Thyroid gland (tissue), 4 donors: Measurements from ENCODE around the gene NEU3. TPM values are rescaled to one million over a fixed set of nuclear protein-coding genes. Genes with fewer than 3 reads are reported as not detected.

ENCODE experiments used
- DNase-seq, 2 donors: peaks; one replicate each; pipeline ENCODE4 v3.0.0-alpha.2; 2019
- H3K27ac ChIP-seq, 3 donors: fragments of 200-600 bp; sonication (generic); 1 replicate in 2 of 3; 2 replicates in 1 of 3; pipeline ENCODE4 v1.5.1; 2016 to 2019; ENCODE audit warnings: mild to moderate bottlenecking in 1 of 3, moderate library complexity in 1 of 3
- H3K27me3 ChIP-seq: fragments of 200-600 bp; sonication (generic); one replicate; pipeline ENCODE4 v1.5.1; 2019
- H3K36me3 ChIP-seq, 2 donors: fragments of 200-600 bp; sonication (generic); one replicate each; pipeline ENCODE4 v1.5.1; 2016 to 2019
- H3K4me1 ChIP-seq, 2 donors: fragments of 200-600 bp; sonication (generic); one replicate each; pipeline ENCODE4 v1.5.1; 2017 to 2019
- H3K4me3 ChIP-seq, 3 donors: fragments of 200-600 bp; sonication (generic); replicated peaks in 1 of 3; 1 replicate in 2 of 3; 2 replicates in 1 of 3; pipeline ENCODE4 v1.5.1; 2016; ENCODE audit warnings: mild to moderate bottlenecking in 1 of 3
- H3K9me3 ChIP-seq: fragments of 200-600 bp; sonication (generic); one replicate; pipeline ENCODE4 v1.5.1; 2017
- CTCF ChIP-seq, 6 experiments: fragments of 200-600 bp in 3 of 6; fragments of 450-650 bp in 3 of 6; sonication (generic) in 3 of 6; IDR thresholded peaks; one replicate each; pipeline ENCODE4 v1.5.1; 2016 to 2019; ENCODE audit warnings: antibody characterized with exemption in 6 of 6, mild to moderate bottlenecking in 2 of 6, inconsistent platforms in 1 of 6, moderate library complexity in 1 of 6
- POLR2A ChIP-seq, 2 donors: fragments of 450-650 bp; IDR thresholded peaks; one replicate each; pipeline ENCODE4 v1.6.1; 2017; ENCODE audit warnings: antibody characterized with exemption in 2 of 2, mild to moderate bottlenecking in 2 of 2, moderate library complexity in 1 of 2
- WGBS, 2 donors: methylation state at CpG; one replicate each; pipeline ENCODE4 v1.1.5; 2017; 5-methylcytosine and 5-hydroxymethylcytosine counted together
- intact Hi-C: fragments of 100-400 bp; cut with DNase I; formaldehyde crosslinking; loops from one replicate; pipeline ENCODE4 v1.15.1; 2023
- total RNA-seq, 4 donors: library from RNA; depleted of rRNA; stranded (reverse); fragments of >200 nt; gene quantifications; one replicate each; pipeline ENCODE4 v1.2.3, GENCODE V29; 2016

The NEU3 gene
- total RNA-seq, 4 donors from 2014 or later: 8.1 to 13.0 (median 9.2) TPM

DNA sequence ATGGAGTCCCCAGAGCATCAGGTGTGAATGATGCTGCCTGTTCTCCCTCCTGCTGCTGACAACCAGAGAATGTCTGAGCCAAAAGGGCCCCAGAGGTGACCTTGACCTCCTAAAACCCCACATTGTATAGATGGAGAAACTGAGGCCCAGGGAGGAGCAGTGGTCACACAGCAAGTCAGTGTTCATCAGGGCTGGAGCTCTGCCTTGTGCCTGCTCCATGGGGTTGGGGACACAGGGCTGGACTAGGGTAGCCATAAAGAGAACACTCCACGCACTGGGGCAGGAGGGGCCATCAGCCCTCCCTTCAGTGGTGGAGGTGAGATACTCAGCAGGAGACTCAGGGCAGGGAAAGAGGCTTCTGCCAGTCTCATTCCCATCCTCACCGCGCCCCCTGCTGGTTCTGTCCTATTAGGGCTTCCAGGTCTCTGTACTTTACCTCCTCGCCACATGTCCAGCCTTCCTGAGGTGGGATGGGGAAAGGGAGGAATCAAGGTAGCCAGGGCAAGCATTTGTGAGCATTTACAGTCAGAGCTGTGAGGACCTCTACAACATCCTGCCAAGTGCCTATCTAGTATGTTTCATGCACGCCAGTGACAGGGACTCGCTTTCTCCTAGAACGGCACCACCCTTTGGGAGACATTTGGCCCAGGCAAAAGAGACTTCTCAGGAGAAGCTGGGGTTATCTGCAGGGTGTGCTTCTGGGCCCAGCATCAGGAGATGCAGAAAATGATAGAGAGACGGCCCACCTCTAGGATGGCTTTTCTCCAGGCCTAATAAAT lies 43.2 kb downstream of the NEU3 start:
- Histone ChIP-seq H3K36me3 (no peaks in the 10 kb centered on the region), H3K27ac (no peak overlapping the region), H3K4me1 (no peaks in the 10 kb centered on the region), H3K4me3 (no peak overlapping the region), H3K27me3 (no peaks in the 10 kb centered on the region), H3K9me3 (no peaks in the 10 kb centered on the region)
- intact Hi-C loops: loop anchor here (2.0 kb wide), 1 partner anchor 103 kb away; no protein-coding TSS in a partner anchor
- peak; percentile 20 to 61 (median 40) for TF ChIP-seq CTCF (IDR thresholded peaks at IDR 0.05)
- TF ChIP-seq POLR2A (IDR thresholded peaks at IDR 0.05): no peak
- peak; percentile 64 to 75 for DNase-seq
- 66% methylated on average over 8 of the region's 8 CpGs for WGBS, 2 donors

GRCh38 chr11:75032550-75032935 lies 43.8 kb downstream of the NEU3 start:
- no peaks in the 10 kb centered on the region for H3K27me3 ChIP-seq
- WGBS, 2 donors: 85 to 90% methylated on average over 3 of the region's 3 CpGs
- no peaks in the 10 kb centered on the region for H3K9me3 ChIP-seq
- intact Hi-C loops: loop anchor here (2.0 kb wide), 1 partner anchor 104 kb away; no protein-coding TSS in a partner anchor
- H3K27ac ChIP-seq: no peak overlapping the region
- no peaks in the 10 kb centered on the region for H3K36me3 ChIP-seq
- DNase-seq: no peak
- H3K4me3 ChIP-seq: no peak overlapping the region
- TF ChIP-seq CTCF (IDR thresholded peaks at IDR 0.05) (no peak), POLR2A (IDR thresholded peaks at IDR 0.05) (no peak)
- H3K4me1 ChIP-seq: no peaks in the 10 kb centered on the region

- no peaks in the 10 kb centered on the region for H3K4me1 ChIP-seq
- 94 to 100% methylated on average over 3 of the region's 3 CpGs for WGBS, 2 donors
Observed at GRCh38 chr11:75033916-75034315, 45.2 kb downstream of the NEU3 start.

DNA sequence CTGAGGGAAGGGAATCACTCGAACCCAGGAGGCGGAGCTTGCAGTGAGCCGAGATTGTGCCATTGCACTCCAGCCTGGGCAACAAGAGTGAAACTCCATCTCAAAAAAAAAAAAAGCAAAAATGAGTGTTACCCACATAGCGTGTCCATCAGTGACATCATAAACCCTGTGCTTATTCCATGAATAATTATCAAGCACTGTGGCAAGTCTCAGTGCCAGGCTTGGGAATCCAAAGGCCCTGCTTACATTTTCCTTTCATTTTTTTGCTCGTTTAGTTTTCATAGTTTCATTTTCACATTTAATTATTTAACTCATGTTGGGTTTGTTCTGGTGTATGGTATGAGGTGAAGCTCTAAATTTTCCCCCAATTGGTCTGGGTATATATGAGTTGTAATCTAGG lies 46.5 kb downstream of the NEU3 start:
- intact Hi-C loops: no loop called here
- TF ChIP-seq CTCF (IDR thresholded peaks at IDR 0.05) (no peak), POLR2A (IDR thresholded peaks at IDR 0.05) (no peak)
- no peaks in the 10 kb centered on the region for H3K27me3 ChIP-seq
- no peak for DNase-seq
- no peak overlapping the region for H3K4me3 ChIP-seq
- WGBS, 2 donors: 86 to 92% methylated on average over 5 of the region's 5 CpGs
- H3K9me3 ChIP-seq: no peaks in the 10 kb centered on the region
- H3K36me3 ChIP-seq: no peaks in the 10 kb centered on the region
- H3K27ac ChIP-seq: no peak overlapping the region
- H3K4me1 ChIP-seq: no peaks in the 10 kb centered on the region

More at GRCh38 chr11:75033916-75034315, 45.2 kb downstream of the NEU3 start:
- DNase-seq: no peak
- TF ChIP-seq POLR2A (IDR thresholded peaks at IDR 0.05) (no peak), CTCF (IDR thresholded peaks at IDR 0.05) (no peak)
- Histone ChIP-seq H3K36me3 (no peaks in the 10 kb centered on the region), H3K9me3 (no peaks in the 10 kb centered on the region), H3K27ac (no peak overlapping the region), H3K4me3 (no peak overlapping the region), H3K27me3 (no peaks in the 10 kb centered on the region)
- intact Hi-C loops: loop anchor here (2.0 kb wide), 1 partner anchor 105 kb away; no protein-coding TSS in a partner anchor

DNA sequence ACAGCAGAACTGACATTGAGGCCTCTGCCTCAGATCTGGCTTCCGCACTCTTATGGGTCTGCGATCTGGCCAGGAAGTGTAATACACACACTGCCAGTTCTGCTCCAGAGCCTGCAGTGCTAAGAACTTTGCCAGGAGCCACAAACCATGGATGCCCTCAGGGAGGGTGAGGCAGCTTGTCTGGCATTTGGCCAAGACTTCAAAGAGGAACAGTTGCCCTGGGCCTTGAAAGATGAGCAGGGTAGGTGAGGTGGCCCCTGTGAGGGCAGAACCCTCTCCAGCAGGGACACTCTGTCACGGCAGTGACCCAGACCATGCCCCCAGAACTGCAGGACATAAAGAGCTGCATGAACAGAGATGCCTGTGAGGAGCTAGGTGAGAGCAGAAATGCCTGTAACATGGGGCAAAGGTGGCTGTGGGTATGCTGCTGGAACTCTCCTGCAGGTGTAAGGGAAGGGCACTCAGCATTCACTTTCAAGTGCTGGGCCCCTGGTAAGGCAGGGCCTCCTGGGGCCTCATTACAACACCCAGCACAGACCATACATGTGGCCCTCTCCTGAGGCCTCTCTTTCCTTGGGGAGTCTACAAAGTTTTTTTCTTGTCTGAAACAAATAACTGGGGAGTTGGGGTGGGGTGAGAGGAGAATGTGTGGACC lies 47.3 kb downstream of the NEU3 start:
- H3K27me3 ChIP-seq: no peaks in the 10 kb centered on the region
- TF ChIP-seq POLR2A (IDR thresholded peaks at IDR 0.05) (no peak), CTCF (IDR thresholded peaks at IDR 0.05) (no peak)
- no peaks in the 10 kb centered on the region for H3K36me3 ChIP-seq
- DNase-seq: peak; percentile 37 to 65
- 53 to 86% methylated on average over 1 to 2 of the region's 3 CpGs for WGBS, 2 donors
- no peak overlapping the region for H3K27ac ChIP-seq
- intact Hi-C loops: no loop called here
- H3K4me1 ChIP-seq: no peaks in the 10 kb centered on the region
- H3K4me3 ChIP-seq: no peak overlapping the region
- H3K9me3 ChIP-seq: no peaks in the 10 kb centered on the region
